GM18507 (cell line): Measurements from ENCODE around the gene DNAJB6.

Experiments
- DNase-seq: peaks from one replicate; pipeline ENCODE4 v3.0.0; 2011; ENCODE audit warnings: low read depth; ENCODE audit not compliant: insufficient read length; ENCODE audit errors: extremely low spot score
- FAIRE-seq: peaks from 2 replicates; lab custom pipeline; 2011; peaks lifted over from hg19 to GRCh38; lab: Jason Lieb, UNC

DNAJB6 gene

DNA sequence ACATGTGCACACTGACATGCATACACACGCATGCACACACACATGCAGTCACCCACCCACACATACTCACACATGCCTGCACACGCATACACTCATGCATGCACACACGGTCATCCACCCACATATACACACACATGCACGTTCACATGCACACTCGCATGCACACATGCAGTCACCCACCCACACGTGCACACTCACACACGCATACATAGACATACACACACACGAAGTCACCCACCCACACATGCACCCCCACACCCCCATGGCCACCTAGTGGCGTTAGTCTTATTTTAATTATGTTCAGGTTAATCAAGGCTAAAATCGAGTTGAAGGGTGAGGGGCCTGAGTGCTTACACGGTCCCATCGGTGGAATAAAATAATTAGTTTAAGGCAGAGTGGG, 96.8 kb downstream of the DNAJB6 start:
- no peak for DNase-seq
- FAIRE-seq: no peak

DNA sequence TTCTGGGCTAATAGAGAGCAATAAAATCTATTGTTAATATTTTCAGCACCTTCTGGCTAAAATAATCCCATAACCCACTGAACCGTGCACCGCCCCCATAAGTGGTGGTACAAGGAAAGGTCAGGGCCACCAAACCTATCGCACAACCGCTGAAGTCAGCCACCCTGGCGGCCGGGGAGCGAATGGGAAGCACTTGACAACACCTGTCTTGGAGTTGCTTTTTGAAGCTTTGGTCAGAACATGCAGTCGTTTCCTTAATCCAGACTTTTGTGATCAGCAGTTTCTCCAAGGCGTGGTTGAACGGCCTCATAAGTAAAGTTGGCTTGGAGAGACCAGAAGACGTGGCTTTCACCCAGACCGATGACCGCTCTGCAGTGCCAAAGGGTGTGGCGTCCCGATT, 97.4 kb downstream of the DNAJB6 start:
- FAIRE-seq (no peak), DNase-seq (no peak)

DNA sequence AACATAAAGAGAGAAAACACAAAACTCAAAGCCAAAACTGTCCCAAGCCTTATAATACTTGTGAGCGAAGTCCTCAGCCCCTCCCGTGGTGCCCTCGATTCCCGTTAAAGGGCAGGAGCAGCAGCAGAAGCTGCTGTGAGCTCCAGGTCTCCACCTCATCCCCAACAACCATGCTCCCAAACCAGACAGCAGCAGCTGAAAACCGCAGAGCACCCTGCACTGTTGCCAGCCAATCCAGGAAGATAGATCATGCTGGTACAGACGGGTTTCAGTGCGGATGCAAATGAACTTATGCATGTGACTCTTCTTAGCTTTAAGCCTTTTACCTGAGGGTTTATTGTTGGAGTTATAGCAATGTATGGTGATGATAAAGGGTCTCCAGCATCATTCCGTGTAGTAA, 97.9 kb downstream of the DNAJB6 start:
- DNase-seq (no peak), FAIRE-seq (no peak)

DNA sequence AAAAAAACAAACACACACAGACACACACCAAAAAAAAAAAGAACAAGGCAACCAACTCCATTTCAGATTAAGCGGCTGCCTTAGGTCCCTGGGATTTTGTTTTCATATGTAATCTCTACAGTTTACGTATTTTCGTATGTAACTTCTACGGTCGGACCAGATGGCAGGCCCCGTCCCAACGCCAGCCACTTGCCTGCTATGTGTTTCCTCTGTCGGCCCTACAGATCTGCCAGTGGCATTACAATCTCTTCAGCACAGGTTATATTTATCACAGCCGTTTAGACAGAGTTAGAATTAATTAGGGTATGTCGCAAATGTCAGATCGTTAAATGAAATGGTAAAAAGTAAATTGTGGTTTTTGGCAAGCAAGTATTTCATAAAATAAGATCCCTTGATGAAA, 99.3 kb downstream of the DNAJB6 start:
- DNase-seq (no peak), FAIRE-seq (no peak)

DNA sequence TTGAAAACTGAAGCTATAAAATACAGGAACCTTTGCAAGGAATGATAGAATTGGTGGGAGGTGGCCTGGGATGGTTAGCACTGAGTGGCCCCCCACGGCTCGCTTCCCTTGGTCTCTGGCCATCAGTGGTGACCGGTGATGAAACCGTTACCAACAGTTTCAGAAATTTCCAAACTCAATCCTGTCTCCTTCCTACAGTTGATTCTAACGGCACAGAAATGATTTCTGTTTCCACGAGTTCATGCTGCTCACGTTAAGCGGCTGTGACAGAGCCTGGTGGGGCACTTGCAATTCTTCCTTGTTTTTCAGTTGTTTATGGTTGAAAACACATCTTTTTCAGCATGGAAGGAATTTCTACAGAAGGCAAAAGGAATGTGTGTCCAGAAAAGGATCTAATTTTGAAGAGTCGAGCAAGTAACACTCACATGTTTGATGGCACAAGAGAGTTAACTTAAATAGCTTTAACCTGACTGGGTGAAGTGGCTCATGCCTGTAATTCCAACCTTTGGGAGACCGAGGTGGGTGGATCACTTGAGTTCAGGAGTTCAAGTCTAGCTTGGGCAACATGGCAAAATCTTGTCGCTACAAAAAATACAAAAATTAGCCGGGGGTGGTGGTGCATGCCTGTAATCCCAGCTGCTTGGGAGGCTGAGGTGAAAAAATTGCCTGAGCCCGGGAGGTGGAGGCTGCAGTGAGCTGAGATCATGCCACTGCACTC, 100.1 kb downstream of the DNAJB6 start:
- DNase-seq (no peak), FAIRE-seq (no peak)

DNA sequence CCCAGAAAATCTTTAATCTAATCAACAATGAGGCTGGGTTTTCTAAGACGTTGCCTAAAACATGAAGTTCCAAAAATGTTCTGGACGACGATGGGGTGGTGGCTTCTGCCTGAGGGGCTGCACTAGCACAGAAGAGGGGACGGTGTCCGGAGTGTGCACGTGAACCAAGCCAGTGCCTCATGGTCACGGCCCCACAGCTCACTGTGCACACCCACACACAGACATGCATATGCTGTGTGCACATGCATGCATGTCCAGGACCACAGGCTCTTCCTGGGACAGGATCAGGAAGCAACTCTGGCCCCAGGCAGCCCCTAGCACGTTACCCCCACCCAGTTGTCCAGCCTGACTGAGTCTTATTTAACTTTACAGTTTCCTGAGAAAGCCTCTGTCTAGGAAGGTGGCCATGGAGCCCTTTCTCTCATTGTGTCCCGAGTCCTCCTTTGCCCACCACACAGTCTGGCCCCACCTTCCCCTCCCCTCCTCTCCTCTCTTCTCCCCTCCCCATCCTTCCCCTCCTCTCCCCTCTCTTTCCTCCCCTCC, 100.8 kb downstream of the DNAJB6 start:
- DNase-seq (no peak), FAIRE-seq (no peak)

DNA sequence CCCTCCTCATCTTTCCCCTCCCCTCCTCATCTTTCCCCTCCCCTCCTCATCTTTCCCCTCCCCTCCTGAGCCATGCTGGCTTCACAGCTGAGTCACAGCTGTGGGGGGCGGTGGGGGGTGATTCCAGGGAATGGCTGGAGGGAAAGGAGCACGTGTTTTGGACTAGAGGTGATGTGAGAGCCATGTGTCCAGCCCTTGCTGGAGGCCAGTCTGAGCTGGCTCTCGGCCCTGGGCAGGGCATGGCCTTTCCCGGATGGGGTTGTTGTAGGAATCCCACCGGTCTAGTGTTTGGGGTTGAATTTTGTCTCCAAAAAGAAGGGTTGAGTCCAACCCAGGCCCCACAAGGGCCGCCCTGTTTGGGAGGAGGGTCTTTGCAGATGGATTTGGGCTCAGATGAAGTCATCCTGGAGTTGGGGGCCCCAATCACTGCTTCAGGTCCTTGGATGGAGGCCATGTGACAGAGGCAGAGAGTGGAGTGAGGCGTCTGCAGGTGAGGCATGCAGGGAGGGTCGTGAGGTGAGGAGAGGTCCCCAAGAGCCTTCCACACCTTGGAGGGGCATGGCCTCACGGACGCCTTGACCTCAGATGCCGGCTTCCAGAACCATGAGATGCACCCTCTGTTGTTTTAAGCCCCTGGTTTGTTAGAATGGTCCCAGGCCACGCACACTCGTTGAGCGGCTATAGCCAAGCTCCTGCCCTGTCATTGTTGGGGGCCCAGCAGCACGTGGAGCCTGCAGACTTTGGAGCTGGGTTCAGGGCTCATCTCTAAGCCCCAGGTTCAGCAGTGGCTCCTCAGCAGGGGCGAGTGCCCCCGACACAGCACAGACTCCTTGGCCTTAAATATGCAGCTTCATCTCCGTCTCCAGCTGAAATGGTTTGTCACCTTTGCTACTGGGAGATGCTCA, 101.6 kb downstream of the DNAJB6 start:
- DNase-seq (no peak), FAIRE-seq (no peak)

DNA sequence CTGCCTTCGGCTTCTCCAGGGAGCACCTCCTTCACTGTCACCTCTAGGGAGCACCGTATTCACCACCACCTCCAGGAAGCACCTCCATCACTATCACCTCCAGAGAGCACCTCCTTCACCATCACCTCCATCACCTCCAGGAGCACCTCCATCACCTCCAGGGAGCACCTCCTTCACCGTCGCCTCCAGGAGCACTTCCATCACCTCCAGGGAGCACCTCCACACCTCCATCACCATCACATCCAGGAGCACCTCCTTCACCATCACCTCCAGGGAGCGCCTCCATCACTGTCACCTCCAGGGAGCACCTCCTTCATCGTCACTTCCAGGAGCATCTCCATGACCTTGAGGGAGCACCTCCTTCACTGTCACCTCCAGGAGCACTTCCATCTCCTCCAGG, 102.3 kb downstream of the DNAJB6 start:
- DNase-seq: no peak
- no peak for FAIRE-seq

DNA sequence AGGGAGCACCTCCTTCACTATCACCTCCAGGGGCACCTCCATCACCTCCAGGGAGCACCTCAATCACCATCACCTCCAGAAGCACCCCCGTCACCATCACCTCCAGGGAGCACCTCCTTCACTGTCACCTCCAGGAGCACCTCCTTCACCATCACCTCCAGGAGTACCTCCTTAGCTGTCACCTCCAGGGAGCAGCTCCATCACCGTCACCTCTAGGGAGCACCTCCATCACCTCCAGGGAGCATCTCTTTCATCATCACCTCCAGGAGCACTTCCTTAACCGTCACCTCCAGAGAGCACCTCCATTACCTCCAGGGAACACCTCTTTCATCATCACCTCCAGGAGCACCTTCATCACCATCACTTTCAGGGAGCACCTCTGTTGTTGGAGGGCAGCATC, 103.0 kb downstream of the DNAJB6 start:
- FAIRE-seq: no peak
- no peak for DNase-seq

DNA sequence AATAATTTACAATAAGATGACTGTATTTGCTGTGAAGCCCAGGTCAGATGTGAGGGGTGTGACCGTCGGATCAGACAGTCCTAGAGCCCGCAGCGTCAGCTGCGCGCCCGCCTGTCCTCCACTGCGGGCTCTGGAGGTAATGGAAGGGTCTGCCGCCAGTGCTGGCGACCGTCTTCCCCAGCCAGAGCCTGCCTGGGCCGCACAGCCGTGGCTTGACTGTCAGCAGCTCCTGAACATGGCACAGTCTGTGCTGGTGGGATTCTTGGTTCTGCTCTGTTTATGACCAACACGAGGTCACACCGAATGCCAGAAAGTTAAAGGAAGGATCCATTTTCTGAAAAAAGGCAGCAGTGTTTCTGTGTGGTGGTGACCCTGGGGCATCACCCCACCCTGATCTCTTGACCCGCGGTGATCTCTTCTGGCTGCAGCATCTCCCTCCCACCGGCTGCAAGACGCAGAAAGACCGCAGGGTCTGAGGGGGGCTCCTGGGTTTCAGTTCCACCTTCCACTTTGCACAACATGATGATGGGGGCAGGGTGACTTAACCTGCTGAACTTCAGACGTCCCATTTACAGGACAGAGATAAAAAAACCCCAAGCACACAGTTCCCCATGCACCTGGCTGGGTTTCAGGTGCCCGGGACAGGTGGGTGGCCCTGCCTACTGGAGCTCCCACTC, 103.7 kb downstream of the DNAJB6 start:
- FAIRE-seq: no peak

DNA sequence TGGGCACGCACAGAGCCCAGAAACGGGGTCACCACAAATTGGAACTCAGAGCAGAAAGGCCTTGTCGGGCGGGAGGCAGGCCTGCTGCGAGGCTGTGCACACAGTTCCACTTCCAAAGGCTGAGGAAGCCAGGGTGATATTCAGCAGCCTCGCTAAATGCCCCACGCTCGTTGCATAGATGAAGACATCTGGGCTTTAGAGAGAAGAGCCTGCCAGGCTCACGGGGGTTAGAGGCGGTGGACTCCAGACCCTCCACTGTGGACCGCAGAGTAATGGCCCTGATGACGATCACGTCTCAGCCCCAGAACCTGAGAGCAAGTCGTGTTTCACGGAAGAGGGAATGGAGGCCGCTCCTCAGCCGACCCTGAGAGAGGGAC, 104.2 kb downstream of the DNAJB6 start:
- no peak for FAIRE-seq
- DNase-seq: no peak

More for the DNA sequence above, 103.7 kb downstream of the DNAJB6 start:
- DNase-seq: no peak

DNA sequence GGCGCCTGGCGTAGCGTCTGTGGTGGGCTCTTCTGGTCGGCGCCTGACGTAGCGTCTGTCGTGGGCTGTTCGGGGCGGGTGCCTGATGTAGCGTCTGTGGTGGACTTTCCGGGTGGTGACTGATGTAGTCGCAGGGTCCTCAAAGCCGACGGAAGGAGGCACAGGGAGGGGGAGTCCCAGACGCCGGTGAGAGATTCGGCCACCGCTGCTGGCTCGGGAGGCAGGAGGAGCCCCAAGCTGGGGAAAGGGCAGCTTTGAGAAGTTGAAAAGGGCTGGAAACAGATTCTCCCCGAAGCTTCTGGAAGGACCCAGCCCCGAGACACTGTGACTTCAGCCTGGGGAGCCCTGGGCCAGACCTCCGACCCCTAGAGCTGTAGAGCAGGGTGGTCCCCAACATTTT, 105.7 kb downstream of the DNAJB6 start:
- FAIRE-seq: no peak

DNA sequence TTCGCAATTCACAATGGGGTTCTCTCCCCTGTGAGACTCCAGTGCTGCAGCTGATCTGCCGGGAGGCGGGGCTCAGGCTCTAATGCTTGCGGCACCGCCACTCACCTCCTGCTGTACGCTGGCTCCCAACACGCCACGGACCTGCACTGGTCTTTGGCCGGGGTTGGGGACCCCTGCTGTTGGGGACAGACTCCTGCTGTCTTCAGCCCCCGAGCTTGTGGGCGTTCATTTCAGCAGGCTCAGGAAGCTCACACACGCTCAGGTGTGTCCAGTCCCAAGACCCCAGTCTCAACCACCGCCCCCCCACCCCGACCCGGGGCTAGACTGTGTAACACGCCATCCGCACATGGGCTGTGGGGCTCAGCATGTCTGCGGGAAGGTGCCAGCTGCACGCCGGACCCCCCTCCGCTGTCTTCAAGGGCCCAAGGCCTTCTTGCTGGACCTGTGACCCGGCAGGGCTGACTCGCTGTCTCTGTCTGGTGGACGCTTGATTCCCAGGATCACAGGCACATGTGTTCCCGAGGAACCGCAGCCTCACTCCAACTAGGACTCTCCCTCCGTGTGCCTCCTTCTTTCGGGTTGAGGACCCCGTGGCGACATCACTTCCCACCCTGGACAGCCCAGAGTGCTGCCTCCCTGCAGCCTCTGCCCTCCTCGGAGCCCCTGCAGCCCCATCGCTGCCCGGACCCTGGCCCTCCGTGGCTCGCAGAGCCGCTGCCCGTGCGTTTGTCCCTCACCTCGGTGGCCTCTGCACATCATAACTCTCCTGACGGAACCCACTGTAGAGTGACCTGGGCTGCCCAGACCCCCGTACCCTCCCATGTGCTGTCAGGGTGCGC, 106.4 kb downstream of the DNAJB6 start:
- no peak for DNase-seq
- FAIRE-seq: no peak

More for the DNA sequence above, 105.7 kb downstream of the DNAJB6 start:
- no peak for DNase-seq

DNA sequence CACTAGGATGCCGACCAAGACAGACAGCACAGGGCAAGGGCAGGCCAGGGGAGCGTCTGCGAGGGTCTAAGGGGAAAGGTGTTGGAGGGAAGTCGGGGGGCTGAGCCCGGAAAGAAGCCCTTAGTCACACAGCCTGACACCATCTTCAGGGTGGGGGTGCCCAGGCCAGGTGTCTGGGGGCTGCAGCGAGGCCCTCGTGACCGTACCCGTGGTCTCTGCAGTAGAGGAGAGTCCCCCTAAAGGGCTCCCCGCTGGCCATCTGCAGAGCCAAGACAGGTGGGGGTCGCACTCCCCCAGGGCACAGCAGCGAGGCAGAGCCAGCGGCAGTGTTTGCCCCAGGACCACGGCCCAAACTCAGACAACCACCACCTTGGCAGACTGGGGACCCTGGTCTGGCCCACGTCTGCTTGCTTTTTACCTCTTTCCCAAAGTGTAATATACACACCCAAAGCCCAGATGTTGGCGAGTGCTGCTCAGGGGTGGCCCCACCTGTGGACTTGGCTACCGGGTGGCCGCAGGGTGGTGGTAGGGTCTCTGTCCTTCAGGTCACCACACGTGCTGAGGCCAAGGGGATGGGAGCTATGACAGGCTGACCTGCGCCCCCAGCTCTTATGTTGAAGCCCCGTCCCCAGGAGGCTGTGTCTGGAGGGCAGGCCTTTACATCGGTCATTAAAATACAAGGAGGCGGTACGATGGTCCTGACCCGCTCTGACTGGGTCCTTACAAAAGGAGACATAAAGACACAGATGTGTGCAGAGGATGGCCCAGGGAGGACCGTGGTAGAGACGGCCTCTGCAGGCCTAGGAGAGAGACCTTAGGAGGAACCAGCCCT, 107.4 kb downstream of the DNAJB6 start:
- FAIRE-seq (no peak), DNase-seq (no peak)

DNA sequence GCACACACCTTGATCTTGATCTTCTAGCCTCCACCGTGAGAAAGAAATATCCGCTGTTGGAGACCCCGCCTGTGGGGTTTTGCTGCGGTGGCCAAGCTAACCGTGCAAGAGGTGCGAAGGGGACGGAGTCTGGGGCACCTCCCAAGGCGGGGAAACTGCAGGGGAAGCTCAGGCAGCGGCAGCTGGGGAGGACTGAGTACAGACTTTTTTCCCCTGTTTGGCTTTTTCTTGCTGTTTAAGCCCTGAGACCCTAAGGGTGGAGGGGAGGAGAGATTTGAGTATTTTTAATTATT, 108.0 kb downstream of the DNAJB6 start:
- DNase-seq: no peak
- FAIRE-seq: no peak

DNA sequence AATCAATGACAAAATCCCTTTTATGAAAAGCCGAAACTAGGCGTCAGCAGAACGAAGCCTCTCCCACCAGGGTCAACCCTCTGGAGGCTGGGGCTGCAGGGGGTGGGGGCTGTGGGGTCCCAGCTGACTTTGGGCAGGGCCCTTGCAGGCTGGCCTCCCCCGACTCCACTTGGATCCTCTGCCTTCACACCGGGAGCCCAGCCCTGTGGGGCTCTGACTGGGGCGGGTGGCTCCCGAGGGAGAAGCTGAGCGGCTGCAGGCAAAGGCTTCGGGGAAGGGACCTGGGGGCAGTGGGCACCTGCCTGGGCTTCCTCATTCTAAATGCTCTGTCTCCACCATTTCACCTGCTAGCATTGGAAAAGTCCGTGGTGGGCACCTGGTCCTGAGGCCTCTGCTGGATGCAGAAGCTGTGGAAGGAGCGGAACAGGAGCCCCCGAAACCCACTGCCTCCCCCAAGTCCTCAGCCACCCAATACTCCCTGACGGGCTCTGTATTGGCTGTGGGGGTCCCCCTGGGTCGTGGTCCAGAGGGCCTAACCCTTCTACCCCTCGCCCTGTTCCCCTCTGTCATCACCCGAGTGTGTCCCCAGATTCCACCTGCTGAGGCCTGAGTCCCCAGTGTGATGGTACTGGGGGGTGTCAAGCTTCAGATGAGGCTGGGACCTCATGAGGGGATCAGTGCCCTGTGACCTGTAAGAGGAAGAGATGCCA, 108.6 kb downstream of the DNAJB6 start:
- no peak for DNase-seq

DNA sequence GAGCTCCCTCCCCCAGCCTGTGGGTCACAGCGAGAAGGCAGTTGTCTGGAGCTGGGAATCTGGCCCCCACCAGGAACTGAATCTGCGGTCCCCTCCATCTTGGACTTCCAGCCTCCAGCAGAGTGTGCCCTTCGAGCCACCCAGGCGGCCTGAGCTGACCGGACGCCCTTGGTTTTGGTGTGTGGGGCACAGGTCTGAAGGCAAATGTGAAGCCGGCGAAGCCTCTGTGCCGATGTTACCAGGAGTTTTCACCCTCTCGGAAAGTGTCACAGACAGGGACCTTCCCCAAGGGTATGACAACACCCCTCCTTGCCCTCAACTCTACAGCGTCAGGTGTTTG, 109.1 kb downstream of the DNAJB6 start:
- DNase-seq: no peak
- no peak for FAIRE-seq

More for the DNA sequence above, 108.6 kb downstream of the DNAJB6 start:
- no peak for FAIRE-seq

DNA sequence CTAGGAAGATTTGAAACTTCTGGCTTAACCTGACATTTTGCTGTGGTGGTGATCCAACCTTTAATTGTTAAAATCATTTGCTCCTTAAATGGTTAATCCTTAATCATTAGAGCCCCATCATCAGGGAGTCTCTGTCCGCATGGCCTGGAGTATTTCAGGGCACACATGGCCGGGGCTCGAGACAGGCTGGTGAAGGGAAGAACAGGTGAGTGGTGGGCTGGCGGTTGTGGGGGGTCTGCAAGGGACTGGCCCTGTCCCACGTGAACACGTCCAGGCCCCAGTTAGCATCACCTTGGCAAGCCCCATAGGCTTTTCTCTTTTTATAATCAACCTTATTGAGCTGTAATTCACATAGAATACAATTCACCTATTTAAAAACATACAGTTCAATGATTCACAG, 109.5 kb downstream of the DNAJB6 start:
- FAIRE-seq (no peak), DNase-seq (no peak)
